MM.1S (cell line): Measurements from ENCODE around the gene STARD10.

Source experiments
- EZH2 ChIP-seq: fragments of 300-600 bp; sonication (generic); optimal IDR thresholded peaks from 2 replicates; pipeline ENCODE3; 2017; ENCODE audit warnings: low read depth, mild to moderate bottlenecking, antibody characterized with exemption, low read length, mixed read lengths
- TF ChIP-seq, protein P1 (sequence below): fragments of 300-600 bp; sonication (generic); IDR thresholded peaks from 2 replicates; pipeline ENCODE4 v1.5.1; 2016; ENCODE audit warnings: antibody characterized with exemption, low read length, mixed read lengths

DNA sequence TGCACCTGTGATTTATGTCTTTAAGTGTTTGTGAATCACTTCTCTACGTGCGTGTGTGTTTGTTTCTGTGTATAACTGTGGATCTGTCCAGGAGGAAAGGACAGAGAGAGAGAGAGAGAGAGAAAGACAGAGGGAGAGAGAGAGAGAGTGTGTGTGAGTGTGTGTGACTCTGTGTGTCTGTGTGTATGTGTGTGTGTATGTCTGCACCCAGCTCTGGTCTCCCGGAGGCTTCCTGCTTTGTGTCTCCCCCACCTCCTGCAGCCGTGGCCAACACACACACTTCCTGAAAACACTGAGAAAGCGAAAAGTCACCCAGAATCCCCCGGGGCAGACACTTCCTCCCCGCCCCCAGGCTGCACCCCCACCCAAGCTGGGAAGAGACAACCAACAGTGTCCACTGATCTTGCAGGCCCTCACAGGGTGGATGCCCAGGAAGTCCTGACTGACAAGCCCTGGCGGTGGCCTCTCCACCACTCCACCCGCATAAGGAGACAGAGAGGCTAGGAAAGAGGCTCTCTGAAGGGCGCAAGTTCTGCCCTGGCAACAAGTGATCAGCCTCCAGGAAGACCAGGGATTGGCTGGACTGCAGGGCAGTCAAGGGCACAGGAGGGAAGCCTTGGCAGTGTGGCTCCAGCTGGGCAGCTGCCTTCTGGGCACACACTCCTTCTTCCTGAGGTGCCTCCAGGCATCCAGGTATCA lies 71.6 kb downstream of the STARD10 start:
- TF ChIP-seq EZH2: no peak
- TF ChIP-seq, protein P1, sequence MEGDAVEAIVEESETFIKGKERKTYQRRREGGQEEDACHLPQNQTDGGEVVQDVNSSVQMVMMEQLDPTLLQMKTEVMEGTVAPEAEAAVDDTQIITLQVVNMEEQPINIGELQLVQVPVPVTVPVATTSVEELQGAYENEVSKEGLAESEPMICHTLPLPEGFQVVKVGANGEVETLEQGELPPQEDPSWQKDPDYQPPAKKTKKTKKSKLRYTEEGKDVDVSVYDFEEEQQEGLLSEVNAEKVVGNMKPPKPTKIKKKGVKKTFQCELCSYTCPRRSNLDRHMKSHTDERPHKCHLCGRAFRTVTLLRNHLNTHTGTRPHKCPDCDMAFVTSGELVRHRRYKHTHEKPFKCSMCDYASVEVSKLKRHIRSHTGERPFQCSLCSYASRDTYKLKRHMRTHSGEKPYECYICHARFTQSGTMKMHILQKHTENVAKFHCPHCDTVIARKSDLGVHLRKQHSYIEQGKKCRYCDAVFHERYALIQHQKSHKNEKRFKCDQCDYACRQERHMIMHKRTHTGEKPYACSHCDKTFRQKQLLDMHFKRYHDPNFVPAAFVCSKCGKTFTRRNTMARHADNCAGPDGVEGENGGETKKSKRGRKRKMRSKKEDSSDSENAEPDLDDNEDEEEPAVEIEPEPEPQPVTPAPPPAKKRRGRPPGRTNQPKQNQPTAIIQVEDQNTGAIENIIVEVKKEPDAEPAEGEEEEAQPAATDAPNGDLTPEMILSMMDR: no peak
